HepG2 (cell line): Measurements from ENCODE around the gene ATAD1. TPM values are rescaled to one million over a fixed set of nuclear protein-coding genes. Genes with fewer than 3 reads are reported as not detected.

Source experiments
- CBX1 ChIP-seq: IDR thresholded peaks from one replicate; pipeline ENCODE4 v1.6.1; 2016; ENCODE audit warnings: antibody characterized with exemption, low read depth
- ESRRA ChIP-seq: sonication (generic); formaldehyde crosslinking; IDR thresholded peaks from 2 replicates; pipeline ENCODE4 v1.5.1; 2020; ENCODE audit warnings: mild to moderate bottlenecking, low read depth, missing genetic modification reagents
- GABPA ChIP-seq, 2 experiments: IDR thresholded peaks; 2 replicates each; pipeline ENCODE4 v1.6.1; 2011 to 2016; ENCODE audit warnings: low read depth in 2 of 2, low read length in 1 of 2, missing biosample characterization in 1 of 2, missing genetic modification characterization in 1 of 2
- HMGXB3 ChIP-seq: sonication (generic); formaldehyde crosslinking; IDR thresholded peaks from 2 replicates; pipeline ENCODE4 v1.4.0; 2020; ENCODE audit warnings: missing genetic modification reagents, borderline replicate concordance
- HNRNPL ChIP-seq: fragments of 200-400 bp; formaldehyde crosslinking; IDR thresholded peaks from 2 replicates; pipeline ENCODE4 v1.6.1; 2017; ENCODE audit warnings: mild to moderate bottlenecking, low read depth, low read length
- HOXA7 ChIP-seq: sonication (generic); formaldehyde crosslinking; IDR thresholded peaks from 2 replicates; pipeline ENCODE4 v1.8.1; 2022; ENCODE audit warnings: mild to moderate bottlenecking, missing genetic modification reagents, moderate library complexity
- KDM1A ChIP-seq: IDR thresholded peaks from 2 replicates; pipeline ENCODE4 v1.6.1; 2016; ENCODE audit warnings: missing compliant biosample characterization
- KLF12 ChIP-seq: sonication (generic); formaldehyde crosslinking; IDR thresholded peaks from 2 replicates; pipeline ENCODE4 v1.4.0; 2020; ENCODE audit warnings: missing genetic modification reagents, borderline replicate concordance
- NR2F6 ChIP-seq, 2 experiments: IDR thresholded peaks; 2 replicates each; pipeline ENCODE4 v1.6.1; 2016; ENCODE audit warnings: antibody characterized with exemption in 1 of 2, mild to moderate bottlenecking in 1 of 2
- PAWR ChIP-seq: sonication (generic); formaldehyde crosslinking; IDR thresholded peaks from 2 replicates; pipeline ENCODE4 v1.4.0; 2020; ENCODE audit warnings: missing genetic modification reagents, mild to moderate bottlenecking, borderline replicate concordance
- SKI ChIP-seq: fragments of 450-650 bp; IDR thresholded peaks from one replicate; pipeline ENCODE4 v1.6.1; 2018; ENCODE audit warnings: mild to moderate bottlenecking; ENCODE audit not compliant: partially characterized antibody
- SMAD3 ChIP-seq: sonication (generic); formaldehyde crosslinking; IDR thresholded peaks from 2 replicates; pipeline ENCODE4 v1.4.0; 2020; ENCODE audit warnings: missing genetic modification reagents
- SOX6 ChIP-seq, 2 experiments: fragments of 450-650 bp in 1 of 2; sonication (generic) in 1 of 2; formaldehyde crosslinking in 1 of 2; IDR thresholded peaks; 2 replicates each; pipeline versions ENCODE4 v1.4.0 to v1.6.1; 2017 to 2020; ENCODE audit warnings: antibody characterized with exemption in 1 of 2, mild to moderate bottlenecking in 1 of 2, missing genetic modification reagents in 1 of 2
- ZFP41 ChIP-seq: sonication (generic); formaldehyde crosslinking; IDR thresholded peaks from 2 replicates; pipeline ENCODE4 v1.4.0; 2020; ENCODE audit warnings: mild to moderate bottlenecking, missing genetic modification reagents, borderline replicate concordance
- ZNF441 ChIP-seq: sonication (generic); formaldehyde crosslinking; IDR thresholded peaks from 2 replicates; pipeline ENCODE4 v1.7.0; 2021; ENCODE audit warnings: missing genetic modification reagents, borderline replicate concordance
- ZNF770 ChIP-seq: sonication (generic); formaldehyde crosslinking; IDR thresholded peaks from 2 replicates; pipeline ENCODE4 v1.5.0; 2020; ENCODE audit warnings: mild to moderate bottlenecking, missing genetic modification reagents
- ZNF879 ChIP-seq: sonication (generic); formaldehyde crosslinking; IDR thresholded peaks from 2 replicates; pipeline ENCODE4 v1.8.1; 2023; ENCODE audit warnings: missing genetic modification reagents
- polyA plus RNA-seq, 8 experiments: library from polyadenylated mRNA; depleted of rRNA in 3 of 8; stranded (reverse) in 7 of 8; unstranded in 1 of 8; fragments of >200 nt; fragmentation: Illumina TruSeq in 4 of 8; extraction: Trizol in 4 of 8; gene quantifications; 2 replicates each; pipeline versions ENCODE4 v1.2.1 to v1.2.3, GENCODE V29; 2011 to 2016; ENCODE audit warnings: low read depth in 4 of 8, missing spikeins in 1 of 8, mixed read lengths in 1 of 8; ENCODE audit not compliant: insufficient read depth in 1 of 8
- total RNA-seq, 5 experiments: library from RNA; depleted of rRNA; stranded (reverse); fragments of >200 nt; fragmentation: Illumina TruSeq; extraction: Trizol; gene quantifications; 2 replicates each; pipeline ENCODE4 v1.2.3, GENCODE V29; 2016; ENCODE audit warnings: low read depth in 1 of 5
- TF ChIP-seq, protein P1 (sequence below): sonication (generic); formaldehyde crosslinking; IDR thresholded peaks from 2 replicates; pipeline ENCODE4 v1.8.1; 2023; ENCODE audit warnings: mild to moderate bottlenecking, missing genetic modification reagents, borderline replicate concordance
- TF ChIP-seq, protein P2 (sequence below): sonication (generic); formaldehyde crosslinking; IDR thresholded peaks from 2 replicates; pipeline ENCODE4 v1.9.0; 2021; ENCODE audit warnings: missing genetic modification reagents, borderline replicate concordance

The ATAD1 gene
- total and polyA plus RNA-seq, 2 of the 13 experiments (the other 11 are each of a cell fraction or from before 2014, with no cell fraction given), result 14.9 to 28.2 TPM

GRCh38 chr10:87817609-87818504 is at the start of gene ATAD1 (continued):
- TF ChIP-seq HMGXB3 (CRISPR knock-in tag), result no peak
- TF ChIP-seq ZNF441 (CRISPR knock-in tag), result peak; percentile 46; the same call in 1 of the 2 replicates
- TF ChIP-seq GABPA (IDR thresholded peaks at IDR 0.05; ENCODE audit: low read depth, low read length), result peak; percentile 93
- TF ChIP-seq GABPA (CRISPR knock-in tag; IDR thresholded peaks at IDR 0.05; ENCODE audit: low read depth), result peak; percentile 94
- TF ChIP-seq KLF12 (CRISPR knock-in tag), result peak; percentile 72; the same call in 1 of the 2 replicates
- TF ChIP-seq ZNF770 (CRISPR knock-in tag), result peak; percentile 42; the same call in 1 of the 2 replicates
- TF ChIP-seq PAWR (CRISPR knock-in tag), result no peak
- 0 out of 2 replicates have a peak, but pooled peaks have one; percentile 20 for TF ChIP-seq ZNF879 (CRISPR knock-in tag)
- no peak for TF ChIP-seq CBX1
- 0 out of 2 replicates have a peak, but pooled peaks have one; percentile 60 for TF ChIP-seq HNRNPL
- TF ChIP-seq SOX6 (IDR thresholded peaks at IDR 0.05), result no peak
- TF ChIP-seq SOX6 (CRISPR knock-in tag; IDR thresholded peaks at IDR 0.05), result peak; percentile 53; the same call in 1 of the 2 replicates
- peak; percentile 12 for TF ChIP-seq SKI
- 0 out of 2 replicates have a peak, but pooled peaks have one; percentile 36 for TF ChIP-seq SMAD3
- TF ChIP-seq ESRRA (CRISPR knock-in tag), result no peak; the same call in 1 of the 2 replicates
- TF ChIP-seq HOXA7 (CRISPR knock-in tag), result no peak
- TF ChIP-seq NR2F6 (IDR thresholded peaks at IDR 0.05), result peak; percentile 18; the same call in 1 of the 2 replicates
- TF ChIP-seq NR2F6 (CRISPR knock-in tag; IDR thresholded peaks at IDR 0.05), result peak; percentile 59
- TF ChIP-seq, protein P1, sequence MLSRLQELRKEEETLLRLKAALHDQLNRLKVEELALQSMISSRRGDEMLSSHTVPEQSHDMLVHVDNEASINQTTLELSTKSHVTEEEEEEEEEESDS (CRISPR knock-in tag), result no peak
- TF ChIP-seq, protein P2, sequence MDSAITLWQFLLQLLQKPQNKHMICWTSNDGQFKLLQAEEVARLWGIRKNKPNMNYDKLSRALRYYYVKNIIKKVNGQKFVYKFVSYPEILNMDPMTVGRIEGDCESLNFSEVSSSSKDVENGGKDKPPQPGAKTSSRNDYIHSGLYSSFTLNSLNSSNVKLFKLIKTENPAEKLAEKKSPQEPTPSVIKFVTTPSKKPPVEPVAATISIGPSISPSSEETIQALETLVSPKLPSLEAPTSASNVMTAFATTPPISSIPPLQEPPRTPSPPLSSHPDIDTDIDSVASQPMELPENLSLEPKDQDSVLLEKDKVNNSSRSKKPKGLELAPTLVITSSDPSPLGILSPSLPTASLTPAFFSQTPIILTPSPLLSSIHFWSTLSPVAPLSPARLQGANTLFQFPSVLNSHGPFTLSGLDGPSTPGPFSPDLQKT (CRISPR knock-in tag), result no peak; the same call in 1 of the 2 replicates
- TF ChIP-seq ZFP41 (CRISPR knock-in tag), result no peak
- TF ChIP-seq KDM1A (CRISPR knock-in tag), result no peak
